ENCODE data around the gene ZHX3.

The ZHX3 gene

DNA sequence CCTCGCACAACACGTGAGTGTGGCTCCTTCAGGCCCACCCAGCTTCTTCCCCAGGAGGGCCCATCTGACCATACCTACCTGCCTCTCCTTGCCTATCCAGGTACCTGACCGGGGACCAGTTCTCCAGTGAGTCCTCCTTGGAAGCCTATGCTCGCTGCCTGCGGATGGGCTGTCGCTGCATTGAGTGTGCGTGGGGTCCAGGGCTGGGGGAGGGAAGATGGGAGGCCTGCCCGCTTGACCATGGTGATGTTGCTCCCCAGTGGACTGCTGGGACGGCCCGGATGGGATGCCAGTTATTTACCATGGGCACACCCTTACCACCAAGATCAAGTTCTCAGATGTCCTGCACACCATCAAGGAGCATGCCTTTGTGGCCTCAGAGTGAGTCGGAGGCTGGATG lies 153.7 kb downstream of the ZHX3 start:
- H3K36me3 ChIP-seq (ENCODE audit: insufficient read depth) = no peaks in the 10 kb centered on the region
- no peak overlapping the region for H2AFZ ChIP-seq (ENCODE audit: low read depth)
- no peaks in the 10 kb centered on the region for H3K27me3 ChIP-seq (ENCODE audit: insufficient read depth, low read depth)
- no peaks in the 10 kb centered on the region for H3K79me2 ChIP-seq (ENCODE audit: insufficient read depth, low read depth)
- H3K4me2 ChIP-seq = no peak overlapping the region
- H3K27ac ChIP-seq = no peak overlapping the region
- TF ChIP-seq, protein P1, sequence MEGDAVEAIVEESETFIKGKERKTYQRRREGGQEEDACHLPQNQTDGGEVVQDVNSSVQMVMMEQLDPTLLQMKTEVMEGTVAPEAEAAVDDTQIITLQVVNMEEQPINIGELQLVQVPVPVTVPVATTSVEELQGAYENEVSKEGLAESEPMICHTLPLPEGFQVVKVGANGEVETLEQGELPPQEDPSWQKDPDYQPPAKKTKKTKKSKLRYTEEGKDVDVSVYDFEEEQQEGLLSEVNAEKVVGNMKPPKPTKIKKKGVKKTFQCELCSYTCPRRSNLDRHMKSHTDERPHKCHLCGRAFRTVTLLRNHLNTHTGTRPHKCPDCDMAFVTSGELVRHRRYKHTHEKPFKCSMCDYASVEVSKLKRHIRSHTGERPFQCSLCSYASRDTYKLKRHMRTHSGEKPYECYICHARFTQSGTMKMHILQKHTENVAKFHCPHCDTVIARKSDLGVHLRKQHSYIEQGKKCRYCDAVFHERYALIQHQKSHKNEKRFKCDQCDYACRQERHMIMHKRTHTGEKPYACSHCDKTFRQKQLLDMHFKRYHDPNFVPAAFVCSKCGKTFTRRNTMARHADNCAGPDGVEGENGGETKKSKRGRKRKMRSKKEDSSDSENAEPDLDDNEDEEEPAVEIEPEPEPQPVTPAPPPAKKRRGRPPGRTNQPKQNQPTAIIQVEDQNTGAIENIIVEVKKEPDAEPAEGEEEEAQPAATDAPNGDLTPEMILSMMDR (conservative IDR thresholded peaks at IDR 0.05; ENCODE audit: low read depth, low read length) = no peak
- H3K4me1 ChIP-seq (ENCODE audit: low read depth, poor library complexity, severe bottlenecking) = peaks cover 24% of the 10 kb centered on the region
- H3K9ac ChIP-seq = no peak overlapping the region
- no peak overlapping the region for H3K4me3 ChIP-seq (IDR thresholded peaks at IDR 0.05; ENCODE audit: insufficient read depth, low read depth, low read length)
- H4K20me1 ChIP-seq (ENCODE audit: insufficient read depth) = no peaks in the 10 kb centered on the region

DNA sequence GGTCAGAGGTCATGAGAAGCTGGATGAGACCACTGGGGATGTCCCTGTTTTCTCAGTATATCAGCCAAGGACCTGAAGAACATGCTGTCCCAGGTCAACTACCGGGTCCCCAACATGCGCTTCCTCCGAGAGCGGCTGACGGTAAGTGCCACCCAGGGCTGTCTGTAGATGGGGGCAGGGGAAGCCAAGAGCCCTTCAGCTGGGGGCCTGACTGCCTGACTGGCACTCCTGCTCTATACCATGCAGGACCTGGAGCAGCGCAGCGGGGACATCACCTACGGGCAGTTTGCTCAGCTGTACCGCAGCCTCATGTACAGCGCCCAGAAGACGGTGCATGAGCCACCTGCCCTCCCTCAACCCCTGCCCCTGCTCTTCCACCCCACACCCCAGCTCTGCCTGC lies 155.1 kb downstream of the ZHX3 start:
- no peak overlapping the region for H3K27ac ChIP-seq
- no peaks in the 10 kb centered on the region for H4K20me1 ChIP-seq (ENCODE audit: insufficient read depth)
- TF ChIP-seq, protein P1 (conservative IDR thresholded peaks at IDR 0.05; ENCODE audit: low read depth, low read length) = no peak
- no peaks in the 10 kb centered on the region for H3K79me2 ChIP-seq (ENCODE audit: insufficient read depth, low read depth)
- H3K4me1 ChIP-seq (ENCODE audit: low read depth, poor library complexity, severe bottlenecking) = peaks cover 28% of the 10 kb centered on the region
- no peak overlapping the region for H2AFZ ChIP-seq (ENCODE audit: low read depth)
- no peaks in the 10 kb centered on the region for H3K36me3 ChIP-seq (ENCODE audit: insufficient read depth)
- H3K27me3 ChIP-seq (ENCODE audit: insufficient read depth, low read depth) = no peaks in the 10 kb centered on the region
- H3K4me3 ChIP-seq (IDR thresholded peaks at IDR 0.05; ENCODE audit: insufficient read depth, low read depth, low read length) = no peak overlapping the region
- H3K4me2 ChIP-seq = no peak overlapping the region
- H3K9ac ChIP-seq = no peak overlapping the region

DNA sequence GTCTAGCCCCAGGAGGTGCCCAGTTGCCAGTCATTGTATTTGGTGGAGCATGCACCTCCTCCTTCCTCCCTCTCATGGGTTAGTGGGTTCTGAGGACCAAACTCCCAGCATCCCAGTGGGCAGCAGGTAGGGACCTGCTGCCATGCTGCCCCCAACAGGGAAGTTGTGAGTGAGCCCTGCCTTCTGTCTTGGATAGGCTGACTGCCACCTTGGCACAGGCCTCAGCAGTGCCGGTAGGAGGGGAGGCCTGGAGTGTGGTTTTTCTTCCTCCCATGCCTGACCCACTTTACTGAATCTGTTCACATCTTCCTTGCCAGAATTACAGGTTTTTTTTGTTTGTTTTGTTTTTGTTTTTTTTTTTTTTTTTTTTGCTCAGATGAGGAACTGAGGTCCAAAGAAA lies 155.6 kb downstream of the ZHX3 start:
- no peak overlapping the region for H2AFZ ChIP-seq (ENCODE audit: low read depth)
- no peaks in the 10 kb centered on the region for H3K36me3 ChIP-seq (ENCODE audit: insufficient read depth)
- no peak overlapping the region for H3K9ac ChIP-seq
- no peak overlapping the region for H3K27ac ChIP-seq
- TF ChIP-seq, protein P1 (conservative IDR thresholded peaks at IDR 0.05; ENCODE audit: low read depth, low read length) = no peak
- no peaks in the 10 kb centered on the region for H3K27me3 ChIP-seq (ENCODE audit: insufficient read depth, low read depth)
- no peaks in the 10 kb centered on the region for H3K79me2 ChIP-seq (ENCODE audit: insufficient read depth, low read depth)
- no peak overlapping the region for H3K4me2 ChIP-seq
- no peaks in the 10 kb centered on the region for H4K20me1 ChIP-seq (ENCODE audit: insufficient read depth)
- peaks cover 27% of the 10 kb centered on the region for H3K4me1 ChIP-seq (ENCODE audit: low read depth, poor library complexity, severe bottlenecking)
- H3K4me3 ChIP-seq (IDR thresholded peaks at IDR 0.05; ENCODE audit: insufficient read depth, low read depth, low read length) = no peak overlapping the region

DNA sequence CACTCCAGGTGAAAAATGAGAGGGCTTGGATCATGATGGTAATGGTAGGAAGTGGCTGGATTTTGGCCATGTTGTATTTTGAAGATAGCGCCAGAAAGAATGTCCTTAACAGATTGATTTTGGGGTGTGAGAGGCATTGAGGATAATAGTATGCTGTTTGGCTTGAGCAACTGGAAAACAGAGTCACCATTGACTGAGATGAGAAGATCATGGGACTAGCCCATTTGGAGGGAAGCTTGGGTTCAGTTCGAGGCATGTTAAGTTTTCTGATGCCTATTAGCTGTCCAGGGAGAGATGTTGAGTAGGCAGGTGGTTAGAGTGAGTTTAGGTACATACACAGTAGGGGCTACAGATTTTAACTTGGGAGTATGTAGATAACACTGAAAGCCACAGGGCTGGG lies 156.8 kb downstream of the ZHX3 start:
- no peak overlapping the region for H2AFZ ChIP-seq (ENCODE audit: low read depth)
- no peaks in the 10 kb centered on the region for H3K36me3 ChIP-seq (ENCODE audit: insufficient read depth)
- no peaks in the 10 kb centered on the region for H4K20me1 ChIP-seq (ENCODE audit: insufficient read depth)
- H3K9ac ChIP-seq = no peak overlapping the region
- H3K4me1 ChIP-seq (ENCODE audit: low read depth, poor library complexity, severe bottlenecking) = peaks cover 30% of the 10 kb centered on the region
- no peaks in the 10 kb centered on the region for H3K79me2 ChIP-seq (ENCODE audit: insufficient read depth, low read depth)
- H3K27me3 ChIP-seq (ENCODE audit: insufficient read depth, low read depth) = no peaks in the 10 kb centered on the region
- TF ChIP-seq, protein P1 (conservative IDR thresholded peaks at IDR 0.05; ENCODE audit: low read depth, low read length) = no peak
- H3K4me3 ChIP-seq (IDR thresholded peaks at IDR 0.05; ENCODE audit: insufficient read depth, low read depth, low read length) = no peak overlapping the region
- H3K27ac ChIP-seq = no peak overlapping the region
- no peak overlapping the region for H3K4me2 ChIP-seq
